GM12891 (cell line): ENCODE data around the gene KCNT1.

Experiments used
- POLR2A ChIP-seq: IDR thresholded peaks from 2 replicates; pipeline ENCODE4 v1.6.1; 2011; ENCODE audit warnings: low read depth, low read length, control low read depth
- POLR2AphosphoS5 ChIP-seq: IDR thresholded peaks from 2 replicates; pipeline ENCODE4 v1.6.1; 2011; ENCODE audit warnings: low read depth, low read length, control low read depth
- POU2F2 ChIP-seq: IDR thresholded peaks from 2 replicates; pipeline ENCODE4 v1.6.1; 2011; ENCODE audit warnings: low read depth, mild to moderate bottlenecking, control low read depth, low read length, moderate library complexity
- TAF1 ChIP-seq: IDR thresholded peaks from 2 replicates; pipeline ENCODE4 v1.6.1; 2011; ENCODE audit warnings: low read depth, low read length, control low read depth

GRCh38 chr9:135744333-135745070, 42.5 kb downstream of the KCNT1 start:
- TF ChIP-seq POLR2A (no peak), POU2F2 (no peak), TAF1 (no peak), POLR2AphosphoS5 (no peak)
